Measurements from ENCODE around the gene PRKG1. TPM values are rescaled to one million over a fixed set of nuclear protein-coding genes. Genes with fewer than 3 reads are reported as not detected.

The PRKG1 gene
- total RNA-seq, 5 donors from 2014 or later (not counting 1 experiment from before 2014, with no cell fraction given): 0.03 to 0.26 (median 0.19) TPM; not detected in 1

GRCh38 chr10:52287866-52288265, 1213.6 kb downstream of the PRKG1 start:
- no peaks in the 10 kb centered on the region for H3K36me3 Mint-ChIP-seq
- DNase-seq (no peak), ATAC-seq (replicated peaks in 1 of 4) (no peak)
- H3K9me3 Mint-ChIP-seq: no peaks in the 10 kb centered on the region
- H3K27me3 Mint-ChIP-seq: peaks cover 0 to 2% of the 10 kb centered on the region in 2 donors
- Histone ChIP-seq H3K27me3 (replicated peaks in 1 of 2; ENCODE audit: control insufficient read depth in 2 of 2, extremely low read depth in 1 of 2, insufficient read depth in 2 of 2, low read length in 1 of 2) (no peaks in the 10 kb centered on the region), H3K4me1 (ENCODE audit: control insufficient read depth in 1 of 2, extremely low read depth in 1 of 2, insufficient read depth in 2 of 2, low read length in 2 of 2) (no peaks in the 10 kb centered on the region), H3K27ac (ENCODE audit: low read length) (no peak overlapping the region), H3K36me3 (ENCODE audit: control insufficient read depth in 2 of 2, extremely low read depth in 1 of 2, insufficient read depth in 1 of 2, low read length in 1 of 2) (no peaks in the 10 kb centered on the region), H3K4me3 (ENCODE audit: control insufficient read depth in 1 of 2, extremely low read depth in 1 of 2, low read length in 1 of 2) (no peak overlapping the region), H3K9me3 (no peaks in the 10 kb centered on the region)
- H3K4me1 Mint-ChIP-seq: no peaks in the 10 kb centered on the region
- ChIA-PET POLR2A (no interaction called here), CTCF (no interaction called here)
- H3K4me3 Mint-ChIP-seq: no peak overlapping the region
- H3K27ac Mint-ChIP-seq: no peak overlapping the region
- 80% methylated on average over 1 of the region's 1 CpG for WGBS (ENCODE audit: insufficient coverage)

GRCh38 chr10:52297747-52298146, 1223.5 kb downstream of the PRKG1 start:
- ChIA-PET POLR2A (no interaction called here), CTCF (no interaction called here)
- Histone ChIP-seq H3K27me3 (replicated peaks in 1 of 2; ENCODE audit: control insufficient read depth in 2 of 2, extremely low read depth in 1 of 2, insufficient read depth in 2 of 2, low read length in 1 of 2) (no peaks in the 10 kb centered on the region), H3K27ac (ENCODE audit: low read length) (no peak overlapping the region), H3K4me1 (ENCODE audit: control insufficient read depth in 1 of 2, extremely low read depth in 1 of 2, insufficient read depth in 2 of 2, low read length in 2 of 2) (no peaks in the 10 kb centered on the region), H3K9me3 (no peaks in the 10 kb centered on the region), H3K4me3 (ENCODE audit: control insufficient read depth in 1 of 2, extremely low read depth in 1 of 2, low read length in 1 of 2) (no peak overlapping the region), H3K36me3 (ENCODE audit: control insufficient read depth in 2 of 2, extremely low read depth in 1 of 2, insufficient read depth in 1 of 2, low read length in 1 of 2) (no peaks in the 10 kb centered on the region)
- Mint-ChIP-seq H3K36me3 (no peaks in the 10 kb centered on the region), H3K4me1 (no peaks in the 10 kb centered on the region), H3K27ac (no peak overlapping the region), H3K9me3 (peaks cover 0 to 4% (median 3%) of the 10 kb centered on the region in 3 donors), H3K4me3 (no peak overlapping the region), H3K27me3 (no peaks in the 10 kb centered on the region)
- 91% methylated on average over 4 of the region's 4 CpGs for WGBS (ENCODE audit: insufficient coverage)
- DNase-seq (no peak), ATAC-seq (replicated peaks in 1 of 4) (no peak)

- H3K4me1 Mint-ChIP-seq: no peaks in the 10 kb centered on the region
- ChIA-PET CTCF (no interaction called here), POLR2A (no interaction called here)
- no peak overlapping the region for H3K4me3 Mint-ChIP-seq
- H3K27me3 ChIP-seq (replicated peaks in 1 of 2; ENCODE audit: control insufficient read depth in 2 of 2, extremely low read depth in 1 of 2, insufficient read depth in 2 of 2, low read length in 1 of 2): no peaks in the 10 kb centered on the region
- peaks cover 0 to 4% (median 3%) of the 10 kb centered on the region in 3 donors for H3K9me3 Mint-ChIP-seq
- H3K4me1 ChIP-seq (ENCODE audit: control insufficient read depth in 1 of 2, extremely low read depth in 1 of 2, insufficient read depth in 2 of 2, low read length in 2 of 2): no peaks in the 10 kb centered on the region
- 67% methylated on average over 1 of the region's 4 CpGs for WGBS (ENCODE audit: insufficient coverage)
- ATAC-seq (replicated peaks in 1 of 4): no peak
- no peaks in the 10 kb centered on the region for H3K36me3 Mint-ChIP-seq
- H3K27ac ChIP-seq (ENCODE audit: low read length): no peak overlapping the region
- no peaks in the 10 kb centered on the region for H3K9me3 ChIP-seq
- no peak for DNase-seq
- H3K4me3 ChIP-seq (ENCODE audit: control insufficient read depth in 1 of 2, extremely low read depth in 1 of 2, low read length in 1 of 2): no peak overlapping the region
- H3K27me3 Mint-ChIP-seq: no peaks in the 10 kb centered on the region
- no peak overlapping the region for H3K27ac Mint-ChIP-seq
- H3K36me3 ChIP-seq (ENCODE audit: control insufficient read depth in 2 of 2, extremely low read depth in 1 of 2, insufficient read depth in 1 of 2, low read length in 1 of 2): no peaks in the 10 kb centered on the region
Measured at GRCh38 chr10:52300599-52301277, 1226.5 kb downstream of the PRKG1 start.

DNA sequence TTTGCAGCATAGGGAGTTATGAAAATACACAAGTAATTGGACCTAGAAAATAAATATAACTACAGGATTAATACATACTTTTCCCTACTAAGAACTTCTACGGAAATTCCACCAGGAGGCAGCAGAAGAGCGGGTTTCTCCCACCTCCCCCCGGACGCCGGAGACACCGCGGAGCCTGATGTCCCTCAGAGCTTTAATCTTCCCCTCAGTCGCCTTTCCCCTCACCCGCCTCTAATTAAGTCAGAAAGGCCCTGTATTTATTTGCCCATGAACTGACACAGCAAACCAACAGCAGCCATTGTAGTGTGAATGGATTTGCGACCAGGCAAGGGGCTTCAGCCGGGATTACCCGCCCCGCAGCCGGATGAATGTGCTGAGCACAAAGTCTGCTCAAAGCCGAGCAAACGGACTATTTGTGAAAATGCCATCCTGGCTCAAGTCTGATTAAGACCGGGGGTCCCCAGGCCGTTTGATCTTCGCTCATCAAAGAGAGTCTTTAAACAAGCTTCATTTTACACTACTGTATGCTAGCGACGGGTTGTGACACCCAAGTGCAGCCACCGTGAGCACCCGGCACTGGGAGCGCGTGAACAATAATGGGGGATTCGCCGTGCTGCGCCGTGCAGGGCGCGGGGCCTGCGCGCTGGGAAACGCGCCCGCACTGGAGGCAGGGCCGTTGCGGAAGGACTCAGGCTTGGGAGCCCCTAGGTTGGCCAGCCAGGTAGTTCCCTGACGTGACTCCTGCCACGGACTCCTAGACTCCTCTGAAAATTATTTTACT, 1234.2 kb downstream of the PRKG1 start:
- no peak for ATAC-seq (replicated peaks in 1 of 4)
- no peaks in the 10 kb centered on the region for H3K36me3 Mint-ChIP-seq
- peaks cover under 1 to 4% of the 10 kb centered on the region in 2 experiments for H3K4me1 ChIP-seq (ENCODE audit: control insufficient read depth in 1 of 2, extremely low read depth in 1 of 2, insufficient read depth in 2 of 2, low read length in 2 of 2)
- H3K4me3 Mint-ChIP-seq: peak overlapping the region; percentile 9 to 51 (median 28)
- H3K9me3 Mint-ChIP-seq: no peaks in the 10 kb centered on the region
- POLR2A ChIA-PET: no interaction called here
- H3K27me3 Mint-ChIP-seq: peaks cover 42 to 50% of the 10 kb centered on the region in 2 donors
- peaks cover 7 to 14% (median 12%) of the 10 kb centered on the region in 3 donors for H3K4me1 Mint-ChIP-seq
- CTCF ChIA-PET: no interaction called here
- H3K27ac Mint-ChIP-seq: no peak overlapping the region
- H3K27ac ChIP-seq (ENCODE audit: low read length): no peak overlapping the region
- no peaks in the 10 kb centered on the region for H3K36me3 ChIP-seq (ENCODE audit: control insufficient read depth in 2 of 2, extremely low read depth in 1 of 2, insufficient read depth in 1 of 2, low read length in 1 of 2)
- H3K9me3 ChIP-seq: no peaks in the 10 kb centered on the region
- H3K27me3 ChIP-seq (replicated peaks in 1 of 2; ENCODE audit: control insufficient read depth in 2 of 2, extremely low read depth in 1 of 2, insufficient read depth in 2 of 2, low read length in 1 of 2): peaks cover 18 to 19% of the 10 kb centered on the region in 2 experiments
- peak overlapping the region in 1 of 2 donors; percentile 69 for H3K4me3 ChIP-seq (ENCODE audit: control insufficient read depth in 1 of 2, extremely low read depth in 1 of 2, low read length in 1 of 2)
- peak in 2 of 35 experiments; percentile 10 for DNase-seq
- WGBS (ENCODE audit: insufficient coverage): 5% methylated on average over 29 of the region's 40 CpGs

- WGBS (ENCODE audit: insufficient coverage): 0% methylated on average over 1 of the region's 3 CpGs
- H3K4me3 Mint-ChIP-seq: no peak overlapping the region
- CTCF ChIA-PET: no interaction called here
Measured at GRCh38 chr10:52312942-52313255, 1238.6 kb downstream of the PRKG1 start.

DNA sequence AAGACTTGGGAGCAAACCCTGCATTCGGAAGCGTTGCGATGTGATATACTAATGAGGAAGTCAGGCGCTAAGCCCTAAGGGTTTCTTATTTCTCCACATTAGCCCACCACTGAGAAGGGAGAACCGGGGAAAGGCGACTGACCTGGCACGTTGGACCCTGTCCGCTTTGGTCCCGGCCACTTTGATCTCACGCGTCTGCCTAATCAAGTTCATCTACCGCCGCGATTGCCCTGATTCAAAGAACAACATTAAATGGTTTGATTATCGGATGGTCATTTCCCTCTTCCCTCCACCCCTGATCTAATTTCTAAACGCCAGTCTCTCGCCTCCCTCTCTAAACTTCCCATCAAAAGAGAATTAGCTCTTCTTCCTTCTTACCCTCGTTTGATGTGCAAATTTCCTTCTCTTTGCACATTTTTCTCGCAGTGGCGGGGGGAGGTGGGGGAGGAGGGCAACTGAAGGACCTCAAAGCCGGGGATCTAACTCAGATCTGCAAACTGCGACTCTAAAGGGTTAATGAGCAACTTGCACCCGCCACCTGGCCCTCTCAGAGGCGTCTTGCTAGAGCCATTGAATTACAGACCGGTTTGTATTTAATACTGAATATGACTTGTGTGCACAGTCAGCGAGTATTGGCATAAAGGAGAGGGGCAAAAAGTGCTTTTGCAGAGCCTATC, 1239.1 kb downstream of the PRKG1 start:
- Mint-ChIP-seq H3K27ac (no peak overlapping the region), H3K9me3 (no peaks in the 10 kb centered on the region), H3K27me3 (peaks cover 63 to 65% of the 10 kb centered on the region in 2 donors), H3K4me1 (peaks cover 14 to 24% (median 20%) of the 10 kb centered on the region in 3 donors), H3K4me3 (peak overlapping the region in 2 of 3 donors; percentile 36 to 52), H3K36me3 (no peaks in the 10 kb centered on the region)
- WGBS (ENCODE audit: insufficient coverage): 8% methylated on average over 4 of the region's 26 CpGs
- no peaks in the 10 kb centered on the region for H3K9me3 ChIP-seq
- H3K36me3 ChIP-seq (ENCODE audit: control insufficient read depth in 2 of 2, extremely low read depth in 1 of 2, insufficient read depth in 1 of 2, low read length in 1 of 2): no peaks in the 10 kb centered on the region
- ChIA-PET CTCF (no interaction called here), POLR2A (no interaction called here)
- peaks cover 5 to 16% of the 10 kb centered on the region in 2 experiments for H3K4me1 ChIP-seq (ENCODE audit: control insufficient read depth in 1 of 2, extremely low read depth in 1 of 2, insufficient read depth in 2 of 2, low read length in 2 of 2)
- ATAC-seq (replicated peaks in 1 of 4) (no peak), DNase-seq (no peak)
- no peak overlapping the region for H3K27ac ChIP-seq (ENCODE audit: low read length)
- H3K4me3 ChIP-seq (ENCODE audit: control insufficient read depth in 1 of 2, extremely low read depth in 1 of 2, low read length in 1 of 2): peak overlapping the region in 1 of 2 donors; percentile 71
- peaks cover 26 to 27% of the 10 kb centered on the region in 2 experiments for H3K27me3 ChIP-seq (replicated peaks in 1 of 2; ENCODE audit: control insufficient read depth in 2 of 2, extremely low read depth in 1 of 2, insufficient read depth in 2 of 2, low read length in 1 of 2)

More at GRCh38 chr10:52312942-52313255, 1238.6 kb downstream of the PRKG1 start:
- Mint-ChIP-seq H3K36me3 (no peaks in the 10 kb centered on the region), H3K4me1 (peaks cover 17 to 27% (median 24%) of the 10 kb centered on the region in 3 donors), H3K27ac (no peak overlapping the region), H3K9me3 (no peaks in the 10 kb centered on the region), H3K27me3 (peaks cover 65 to 66% of the 10 kb centered on the region in 2 donors)
- no peaks in the 10 kb centered on the region for H3K36me3 ChIP-seq (ENCODE audit: control insufficient read depth in 2 of 2, extremely low read depth in 1 of 2, insufficient read depth in 1 of 2, low read length in 1 of 2)
- H3K9me3 ChIP-seq: no peaks in the 10 kb centered on the region
- H3K4me1 ChIP-seq (ENCODE audit: control insufficient read depth in 1 of 2, extremely low read depth in 1 of 2, insufficient read depth in 2 of 2, low read length in 2 of 2): peaks cover 5 to 18% of the 10 kb centered on the region in 2 experiments
- peaks cover 26 to 30% of the 10 kb centered on the region in 2 experiments for H3K27me3 ChIP-seq (replicated peaks in 1 of 2; ENCODE audit: control insufficient read depth in 2 of 2, extremely low read depth in 1 of 2, insufficient read depth in 2 of 2, low read length in 1 of 2)
- H3K4me3 ChIP-seq (ENCODE audit: control insufficient read depth in 1 of 2, extremely low read depth in 1 of 2, low read length in 1 of 2): no peak overlapping the region
- no peak for DNase-seq
- POLR2A ChIA-PET: no interaction called here
- H3K27ac ChIP-seq (ENCODE audit: low read length): no peak overlapping the region
- ATAC-seq (replicated peaks in 1 of 4): no peak
